Transverse colon (tissue), 3 donors: ENCODE data around the gene FCHO2.

Experiments
- POLR2A ChIP-seq: fragments of 450-650 bp; IDR thresholded peaks from one replicate; pipeline ENCODE4 v1.6.1; 2016; ENCODE audit warnings: antibody characterized with exemption, mild to moderate bottlenecking, moderate library complexity
- TF ChIP-seq, protein P1 (sequence below), 5 experiments: fragments of 200-600 bp in 3 of 5; fragments of 450-650 bp in 2 of 5; sonication (generic) in 3 of 5; IDR thresholded peaks; 1 replicate in 2 of 5; 2 replicates in 3 of 5; pipeline ENCODE4 v1.5.1; 2016 to 2017; ENCODE audit warnings: antibody characterized with exemption in 5 of 5, inconsistent platforms in 3 of 5, mild to moderate bottlenecking in 2 of 5, moderate library complexity in 1 of 5

DNA sequence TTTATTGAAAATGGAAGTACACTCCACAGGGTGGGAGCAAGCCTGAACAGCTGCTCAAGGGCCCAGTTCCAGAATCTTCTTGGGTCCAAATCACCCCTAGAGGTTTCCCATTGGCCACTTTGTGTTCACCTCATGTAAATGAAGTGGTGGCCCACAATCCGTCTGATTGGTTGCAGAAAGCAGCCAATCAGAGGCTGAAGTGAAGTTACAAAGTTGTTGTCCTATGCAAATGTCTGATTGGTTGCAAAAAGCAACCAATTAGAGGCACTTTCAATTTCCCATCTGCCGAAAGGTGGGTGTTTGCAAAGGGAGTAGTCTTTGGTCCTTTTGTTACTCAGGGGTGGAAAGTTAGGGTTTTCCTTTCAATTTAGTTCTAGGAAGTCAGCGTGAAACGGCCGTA is 173.3 kb downstream of the FCHO2 start:
- TF ChIP-seq, protein P1, sequence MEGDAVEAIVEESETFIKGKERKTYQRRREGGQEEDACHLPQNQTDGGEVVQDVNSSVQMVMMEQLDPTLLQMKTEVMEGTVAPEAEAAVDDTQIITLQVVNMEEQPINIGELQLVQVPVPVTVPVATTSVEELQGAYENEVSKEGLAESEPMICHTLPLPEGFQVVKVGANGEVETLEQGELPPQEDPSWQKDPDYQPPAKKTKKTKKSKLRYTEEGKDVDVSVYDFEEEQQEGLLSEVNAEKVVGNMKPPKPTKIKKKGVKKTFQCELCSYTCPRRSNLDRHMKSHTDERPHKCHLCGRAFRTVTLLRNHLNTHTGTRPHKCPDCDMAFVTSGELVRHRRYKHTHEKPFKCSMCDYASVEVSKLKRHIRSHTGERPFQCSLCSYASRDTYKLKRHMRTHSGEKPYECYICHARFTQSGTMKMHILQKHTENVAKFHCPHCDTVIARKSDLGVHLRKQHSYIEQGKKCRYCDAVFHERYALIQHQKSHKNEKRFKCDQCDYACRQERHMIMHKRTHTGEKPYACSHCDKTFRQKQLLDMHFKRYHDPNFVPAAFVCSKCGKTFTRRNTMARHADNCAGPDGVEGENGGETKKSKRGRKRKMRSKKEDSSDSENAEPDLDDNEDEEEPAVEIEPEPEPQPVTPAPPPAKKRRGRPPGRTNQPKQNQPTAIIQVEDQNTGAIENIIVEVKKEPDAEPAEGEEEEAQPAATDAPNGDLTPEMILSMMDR (IDR thresholded peaks at IDR 0.05), result no peak
- TF ChIP-seq POLR2A, result no peak
